NCI-H2081 treated with DMSO at 0.1 percent for 48 hours (cell line): ENCODE measurements around the gene SNX3.

ENCODE experiments used
- DNase-seq: peaks from one replicate; lab custom pipeline; 2025; lab: John Stamatoyannopoulos, UW

SNX3 gene

GRCh38 chr6:108170332-108171290 lies 90.2 kb downstream of the SNX3 start:
- no peak for DNase-seq

- no peak for DNase-seq
These were observed 91.1 kb downstream of the SNX3 start for GRCh38 chr6:108169464-108170331.

- DNase-seq, result no peak
These were observed 92.1 kb downstream of the SNX3 start for GRCh38 chr6:108168501-108169463.

GRCh38 chr6:108168090-108168463 lies 92.8 kb downstream of the SNX3 start:
- DNase-seq, result no peak

GRCh38 chr6:108167449-108168089 lies 93.3 kb downstream of the SNX3 start:
- DNase-seq, result no peak

- no peak for DNase-seq
These were observed 94.0 kb downstream of the SNX3 start for GRCh38 chr6:108166664-108167448.

- no peak for DNase-seq
These were observed 94.9 kb downstream of the SNX3 start, which contains the start of gene NR2E1 for GRCh38 chr6:108165714-108166663. Gene NR2E1, plus strand, starts transcription at chr6:108166022. Its CDS starts 744 bp downstream, at chr6:108166766.

GRCh38 chr6:108164815-108165706 lies 95.8 kb downstream of the SNX3 start:
- no peak for DNase-seq

- DNase-seq, result no peak
These were observed 96.4 kb downstream of the SNX3 start for GRCh38 chr6:108164543-108164814.

GRCh38 chr6:108163644-108164542 lies 96.9 kb downstream of the SNX3 start:
- no peak for DNase-seq

- no peak for DNase-seq
These were observed 97.6 kb downstream of the SNX3 start for GRCh38 chr6:108163267-108163643.

- no peak for DNase-seq
These were observed 99.0 kb downstream of the SNX3 start for GRCh38 chr6:108161724-108162282.
